IMR-90 (cell line): ENCODE measurements around the gene RRP36. TPM values are rescaled to one million over a fixed set of nuclear protein-coding genes. Genes with fewer than 3 reads are reported as not detected.
A peak's percentile ranks its signal among the peaks of the same experiment; 100 is the strongest.

ENCODE experiments used
- ATAC-seq: fragments of 200-7000 bp; cut with Tn5 transposase; 2 replicates; pipeline ENCODE4 v1.9.1; 2020; ENCODE audit warnings: low read depth, mild to moderate bottlenecking, moderate library complexity
- BruUV-seq: library from RNA; stranded (reverse); fragments of 400-500 nt; replicated peaks from 2 replicates; lab custom pipeline; 2021; lab: Mats Ljungman, UMichigan
- CTCF ChIA-PET: fragments of 300-600 bp; formaldehyde crosslinking; extraction: SDS; loops from one replicate; lab custom pipeline; 2021; ENCODE audit warnings: antibody characterized with exemption; lab: Yijun Ruan, JAX
- POLR2A ChIA-PET: fragments of 300-600 bp; sonication (Branson Sonifier 250); formaldehyde crosslinking; loops from one replicate; lab custom pipeline; 2022; ENCODE audit warnings: antibody characterized with exemption; ENCODE audit not compliant: unreplicated experiment; lab: Charles Lee
- DNase-seq: peaks from one replicate; pipeline ENCODE4 v3.0.0; 2013
- H2AFZ ChIP-seq: replicated peaks from 2 replicates; pipeline ENCODE3; 2013; ENCODE audit warnings: low read length, mild to moderate bottlenecking; ENCODE audit not compliant: poor library complexity
- H2AK5ac ChIP-seq: 2 replicates; pipeline ENCODE4 v1.6.1; 2013; ENCODE audit warnings: low read depth, low read length, inconsistent platforms
- H2AK9ac ChIP-seq: replicated peaks from 2 replicates; pipeline ENCODE3; 2013; ENCODE audit warnings: mild to moderate bottlenecking, low read depth, low read length, moderate library complexity; ENCODE audit not compliant: poor library complexity
- H2BK120ac ChIP-seq: 2 replicates; pipeline ENCODE4 v1.6.1; 2013; ENCODE audit warnings: low read depth, low read length, inconsistent platforms
- H2BK15ac ChIP-seq: 3 replicates; pipeline ENCODE4 v1.6.1; 2013; ENCODE audit warnings: low read depth, low read length, inconsistent platforms
- H2BK20ac ChIP-seq: 2 replicates; pipeline ENCODE4 v1.6.1; 2013; ENCODE audit warnings: low read depth, mild to moderate bottlenecking, inconsistent platforms, low read length, moderate library complexity
- H2BK5ac ChIP-seq: 2 replicates; pipeline ENCODE4 v1.6.1; 2013; ENCODE audit warnings: mild to moderate bottlenecking, low read depth, low read length, inconsistent platforms; ENCODE audit not compliant: poor library complexity, severe bottlenecking
- H3K14ac ChIP-seq: replicated peaks from 2 replicates; pipeline ENCODE4 v1.6.1; 2013; ENCODE audit warnings: low read depth, low read length, inconsistent platforms
- H3K18ac ChIP-seq: 2 replicates; pipeline ENCODE4 v1.6.1; 2013; ENCODE audit warnings: low read depth, low read length, control low read depth
- H3K23ac ChIP-seq: 2 replicates; pipeline ENCODE4 v1.6.1; 2013; ENCODE audit warnings: low read depth, low read length, inconsistent platforms
- H3K27ac ChIP-seq: 2 replicates; pipeline ENCODE4 v1.5.1; 2013; ENCODE audit warnings: mild to moderate bottlenecking, control low read depth, low read length; ENCODE audit not compliant: insufficient read depth
- H3K27me3 ChIP-seq: 2 replicates; pipeline ENCODE4 v1.6.1; 2013; ENCODE audit warnings: low read length; ENCODE audit not compliant: control insufficient read depth, insufficient read depth
- H3K36me3 ChIP-seq: 2 replicates; pipeline ENCODE4 v1.6.1; 2013; ENCODE audit warnings: low read length, mixed read lengths; ENCODE audit not compliant: control insufficient read depth, insufficient read depth
- H3K4ac ChIP-seq: 2 replicates; pipeline ENCODE4 v1.6.1; 2013; ENCODE audit warnings: low read depth, low read length, inconsistent platforms
- H3K4me1 ChIP-seq: 2 replicates; pipeline ENCODE4 v1.6.1; 2013; ENCODE audit warnings: low read length, mixed read lengths; ENCODE audit not compliant: control insufficient read depth, insufficient read depth
- H3K4me2 ChIP-seq: 2 replicates; pipeline ENCODE4 v1.6.1; 2013; ENCODE audit warnings: low read depth, mild to moderate bottlenecking, control low read depth, low read length, moderate library complexity
- H3K4me3 ChIP-seq: 2 replicates; pipeline ENCODE4 v1.5.1; 2013; ENCODE audit warnings: low read depth, mild to moderate bottlenecking, control low read depth, low read length, moderate library complexity; ENCODE audit not compliant: insufficient read depth
- H3K56ac ChIP-seq: 2 replicates; pipeline ENCODE4 v1.6.1; 2013; ENCODE audit warnings: low read length, inconsistent platforms; ENCODE audit not compliant: insufficient read depth; ENCODE audit errors: extremely low read depth
- H3K79me1 ChIP-seq, 2 experiments: 2 replicates each; pipeline ENCODE4 v1.6.1; 2013; ENCODE audit warnings: low read length in 2 of 2, inconsistent platforms in 1 of 2, low read depth in 1 of 2
- H3K9ac ChIP-seq: 2 replicates; pipeline ENCODE4 v1.6.1; 2013; ENCODE audit warnings: low read depth, low read length, control low read depth
- H3K9me1 ChIP-seq: 2 replicates; pipeline ENCODE4 v1.6.1; 2013; ENCODE audit warnings: low read length, inconsistent platforms; ENCODE audit not compliant: insufficient read depth
- H3K9me3 ChIP-seq: 2 replicates; pipeline ENCODE4 v1.6.1; 2013; ENCODE audit warnings: low read length; ENCODE audit not compliant: control insufficient read depth, insufficient read depth
- H4K20me1 ChIP-seq: 2 replicates; pipeline ENCODE4 v1.6.1; 2013; ENCODE audit warnings: low read length, inconsistent platforms; ENCODE audit not compliant: insufficient read depth
- H4K5ac ChIP-seq: 2 replicates; pipeline ENCODE4 v1.6.1; 2013; ENCODE audit warnings: mild to moderate bottlenecking, low read depth, low read length, control low read depth
- H4K8ac ChIP-seq, 2 experiments: 2 replicates each; pipeline ENCODE4 v1.6.1; 2013; ENCODE audit warnings: low read depth in 2 of 2, low read length in 2 of 2, control low read depth in 1 of 2, inconsistent platforms in 1 of 2
- H4K91ac ChIP-seq: 2 replicates; pipeline ENCODE4 v1.6.1; 2013; ENCODE audit warnings: low read depth, low read length, inconsistent platforms; ENCODE audit not compliant: insufficient read depth
- BHLHE40 ChIP-seq: fragments of 150-350 bp; IDR thresholded peaks from 2 replicates; pipeline ENCODE4 v1.6.1; 2016; ENCODE audit warnings: mild to moderate bottlenecking, low read depth, low read length
- CHD1 ChIP-seq: IDR thresholded peaks from 2 replicates; pipeline ENCODE4 v1.6.1; 2012; ENCODE audit warnings: low read depth, low read length, improper control_type of control experiment
- ELK1 ChIP-seq: fragments of 150-350 bp; IDR thresholded peaks from 2 replicates; pipeline ENCODE4 v1.6.1; 2016; ENCODE audit warnings: low read depth, mild to moderate bottlenecking, low read length, moderate library complexity, borderline replicate concordance
- MAFK ChIP-seq: IDR thresholded peaks from 2 replicates; pipeline ENCODE4 v1.6.1; 2012; ENCODE audit warnings: low read depth, low read length, improper control_type of control experiment
- MAZ ChIP-seq: IDR thresholded peaks from 2 replicates; pipeline ENCODE4 v1.6.1; 2012; ENCODE audit warnings: low read depth, mild to moderate bottlenecking, low read length, improper control_type of control experiment, moderate library complexity, borderline replicate concordance
- MXI1 ChIP-seq: IDR thresholded peaks from 2 replicates; pipeline ENCODE4 v1.6.1; 2012; ENCODE audit warnings: low read depth, mild to moderate bottlenecking, low read length, moderate library complexity, borderline replicate concordance
- POLR2A ChIP-seq: IDR thresholded peaks from 2 replicates; pipeline ENCODE4 v1.6.1; 2012; ENCODE audit warnings: mild to moderate bottlenecking, low read depth, low read length
- RAD21 ChIP-seq: IDR thresholded peaks from 2 replicates; pipeline ENCODE4 v1.6.1; 2012; ENCODE audit warnings: low read length, improper control_type of control experiment
- RCOR1 ChIP-seq: IDR thresholded peaks from 2 replicates; pipeline ENCODE4 v1.6.1; 2012; ENCODE audit warnings: mild to moderate bottlenecking, low read length, improper control_type of control experiment; ENCODE audit not compliant: insufficient replicate concordance
- SMC3 ChIP-seq: fragments of 150-350 bp; IDR thresholded peaks from 2 replicates; pipeline ENCODE4 v1.6.1; 2016; ENCODE audit warnings: low read depth, mild to moderate bottlenecking, antibody characterized with exemption, low read length, moderate library complexity
- USF2 ChIP-seq: fragments of 150-350 bp; IDR thresholded peaks from 2 replicates; pipeline ENCODE4 v1.6.1; 2017; ENCODE audit warnings: mild to moderate bottlenecking, antibody characterized with exemption, low read length, low read depth
- WGBS, 2 experiments: methylation state at CpG; one replicate each; pipeline versions ENCODE4 v1.1.5 to v1.1.7; 2013; ENCODE audit warnings: missing lambda C conversion rate in 2 of 2; ENCODE audit not compliant: insufficient read length in 1 of 2; ENCODE audit errors: extremely low coverage in 2 of 2; 5-methylcytosine and 5-hydroxymethylcytosine counted together
- dilution Hi-C: fragments of 300-500 bp; cut with HindIII; formaldehyde crosslinking; loops from one replicate; pipeline ENCODE4 v1.14.3; 2018; ENCODE audit warnings: low sequenced_read_pairs; ENCODE audit not compliant: unreplicated experiment
- in situ Hi-C: fragments of 300-500 bp; cut with MboI; formaldehyde crosslinking; loops from 3 replicates; pipeline ENCODE4 v1.14.3; 2019; ENCODE audit warnings: low sequenced_read_pairs, inconsistent platforms, mixed read lengths
- intact Hi-C: fragments of 100-400 bp; cut with micrococcal nuclease; formaldehyde crosslinking; loops from 2 replicates; pipeline ENCODE4 v1.10.0; 2022
- polyA plus RNA-seq, 3 experiments: library from polyadenylated mRNA; depleted of rRNA; stranded (reverse); fragments of >200 nt; gene quantifications; 2 replicates each; pipeline ENCODE4 v1.2.3, GENCODE V29; 2012; ENCODE audit warnings: low replicate concordance in 1 of 3
- total RNA-seq: library from RNA; depleted of rRNA; stranded (reverse); fragments of >200 nt; gene quantifications from 2 replicates; pipeline ENCODE4 v1.2.3, GENCODE V29; 2012
- TF ChIP-seq, protein P1 (sequence below): conservative IDR thresholded peaks from 2 replicates; pipeline ENCODE4 v1.5.1; 2012; ENCODE audit warnings: mild to moderate bottlenecking, low read depth, low read length, improper control_type of control experiment

The RRP36 gene
- total and polyA plus RNA-seq, 2 of the 4 experiments (the other 2 are of a cell fraction) = 54.3 to 106 TPM

DNA sequence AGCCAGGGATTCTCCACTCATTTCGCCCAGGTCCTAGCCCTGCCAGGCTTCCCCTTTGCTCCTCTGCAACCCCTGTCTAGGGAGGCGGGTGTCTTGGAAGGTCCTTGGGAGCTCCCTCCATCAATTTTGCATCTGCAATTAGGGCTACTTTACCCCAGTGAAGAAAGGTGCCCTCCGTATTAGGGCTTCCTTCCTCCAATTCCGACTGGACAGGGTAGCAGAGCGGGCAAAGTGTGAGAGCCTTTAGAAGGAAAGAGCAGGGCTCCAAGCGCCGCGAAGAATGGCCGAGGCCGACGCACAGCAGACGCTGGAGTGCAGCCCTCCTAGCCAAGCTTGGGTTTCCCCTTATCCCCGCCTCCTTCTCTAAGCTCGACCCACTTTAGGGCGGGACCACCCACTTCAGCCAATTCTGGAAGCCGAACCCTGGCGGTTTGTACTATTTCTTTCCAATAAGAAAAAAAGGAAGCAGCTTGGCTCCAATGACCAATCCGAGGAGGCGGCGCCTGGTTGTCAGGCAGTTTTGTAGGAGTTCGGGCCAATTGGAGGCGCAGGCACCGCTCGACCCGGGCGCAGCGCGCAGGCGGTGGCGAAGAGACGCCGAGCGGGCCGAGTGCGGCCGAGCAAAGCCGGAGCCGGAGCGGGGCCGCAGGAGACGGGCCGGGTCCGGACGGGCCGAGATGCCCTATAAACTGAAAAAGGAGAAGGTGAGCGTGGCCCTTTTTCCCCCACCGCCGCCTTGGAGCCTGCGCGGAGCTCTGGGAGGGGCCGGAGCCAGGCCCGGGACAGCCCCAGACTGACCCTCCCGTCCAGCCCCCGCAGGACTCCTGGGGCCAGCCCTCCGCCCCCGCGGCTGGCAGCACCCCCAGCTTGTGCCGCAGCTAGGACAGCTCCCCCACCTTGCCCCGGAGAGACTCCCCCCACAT lies 37.2 kb upstream of the RRP36 start, which contains the start of gene PPP2R5D:
PPP2R5D (plus strand) TSS at position 570 of the 923 bp plus-strand sequence; CDS start at position 678, 108 bp downstream.
- POLR2A ChIA-PET = interaction anchor here (0.5 to 1.0 kb wide), 4 partner anchors 14 to 202 kb away, joined by 3 to 4 read pairs (median 3); partner anchors contain the start of genes BICRAL, CNPY3 and SRF
- TF ChIP-seq, protein P1, sequence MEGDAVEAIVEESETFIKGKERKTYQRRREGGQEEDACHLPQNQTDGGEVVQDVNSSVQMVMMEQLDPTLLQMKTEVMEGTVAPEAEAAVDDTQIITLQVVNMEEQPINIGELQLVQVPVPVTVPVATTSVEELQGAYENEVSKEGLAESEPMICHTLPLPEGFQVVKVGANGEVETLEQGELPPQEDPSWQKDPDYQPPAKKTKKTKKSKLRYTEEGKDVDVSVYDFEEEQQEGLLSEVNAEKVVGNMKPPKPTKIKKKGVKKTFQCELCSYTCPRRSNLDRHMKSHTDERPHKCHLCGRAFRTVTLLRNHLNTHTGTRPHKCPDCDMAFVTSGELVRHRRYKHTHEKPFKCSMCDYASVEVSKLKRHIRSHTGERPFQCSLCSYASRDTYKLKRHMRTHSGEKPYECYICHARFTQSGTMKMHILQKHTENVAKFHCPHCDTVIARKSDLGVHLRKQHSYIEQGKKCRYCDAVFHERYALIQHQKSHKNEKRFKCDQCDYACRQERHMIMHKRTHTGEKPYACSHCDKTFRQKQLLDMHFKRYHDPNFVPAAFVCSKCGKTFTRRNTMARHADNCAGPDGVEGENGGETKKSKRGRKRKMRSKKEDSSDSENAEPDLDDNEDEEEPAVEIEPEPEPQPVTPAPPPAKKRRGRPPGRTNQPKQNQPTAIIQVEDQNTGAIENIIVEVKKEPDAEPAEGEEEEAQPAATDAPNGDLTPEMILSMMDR = no peak
- no peak for TF ChIP-seq RAD21
- no peak for TF ChIP-seq MXI1
- TF ChIP-seq ELK1 = no peak
- no peak for TF ChIP-seq RCOR1
- TF ChIP-seq BHLHE40 = 0 out of 2 replicates have a peak, but pooled peaks have one; percentile 11
- TF ChIP-seq SMC3 = no peak
- TF ChIP-seq USF2 = no peak
- TF ChIP-seq MAZ = peak; percentile 31; the same call in 1 of the 2 replicates
- TF ChIP-seq CHD1 = no peak
- TF ChIP-seq MAFK = no peak
- peak; percentile 80 for TF ChIP-seq POLR2A

More for the DNA sequence above, 37.2 kb upstream of the RRP36 start, which contains the start of gene PPP2R5D:
- Histone ChIP-seq H2AK5ac (peak within 1 kb of the TSS; percentile 72), H3K18ac (peak within 1 kb of the TSS; percentile 58), H3K4me1 (peaks cover 8% of the 10 kb centered on the region), H4K5ac (peak within 1 kb of the TSS; percentile 59; the same call in 1 of the 2 replicates), H2BK120ac (peak within 1 kb of the TSS; percentile 68), H2BK15ac (no peak within 1 kb of the TSS; the same call in 2 of the 3 replicates), H2BK20ac (no peak within 1 kb of the TSS), H4K20me1 (peaks cover 30% of the 10 kb centered on the region), H2BK5ac (peak within 1 kb of the TSS; percentile 91), H3K4me2 (peak within 1 kb of the TSS; percentile 90), H4K91ac (peak within 1 kb of the TSS; percentile 83), H3K4me3 (peak within 1 kb of the TSS; percentile 73), H2AFZ (peak within 1 kb of the TSS; percentile 96), H3K23ac (peak within 1 kb of the TSS; percentile 95), H3K9me1 (peaks cover 31% of the 10 kb centered on the region), H3K27ac (peak within 1 kb of the TSS; percentile 85), H3K56ac (peak within 1 kb of the TSS; percentile 82), H3K14ac (peak within 1 kb of the TSS; percentile 95), H3K79me1 (peaks cover 30 to 55% of the 10 kb centered on the region in 2 experiments), H3K4ac (peak within 1 kb of the TSS; percentile 88), H2AK9ac (peak within 1 kb of the TSS; percentile 90), H3K36me3 (peaks cover 5% of the 10 kb centered on the region), H3K9ac (peak within 1 kb of the TSS; percentile 83), H3K9me3 (no peaks in the 10 kb centered on the region), H3K27me3 (no peaks in the 10 kb centered on the region), H4K8ac (peak within 1 kb of the TSS; percentile 36 to 87; a peak in 3 of 4 replicates)
- CTCF ChIA-PET = interaction anchor here (0.6 kb wide), 2 partner anchors 12 to 213 kb away, joined by 3 to 4 read pairs; no protein-coding TSS in a partner anchor
- dilution Hi-C loops (no loop called here), in situ Hi-C loops (no loop called here), intact Hi-C loops (no loop called here)
- DNase-seq = peak; percentile 99
- no TSS peak for BruUV-seq
- WGBS, 2 experiments = 0% methylated on average over 13 of the region's 59 CpGs; no CpG with 5 or more reads in 1 of the 2 experiments
- ATAC-seq = peak; percentile 94
